Measurements from ENCODE around the gene CIZ1.
A peak's percentile ranks its signal among the peaks of the same experiment; 100 is the strongest.
"Not testable (repeated sequence)": the region's sequence is repeated elsewhere in the genome, so short reads cannot be mapped to it uniquely, and the experiment has no call there.

The CIZ1 gene

GRCh38 chr9:128144239-128145181, 46.9 kb downstream of the CIZ1 start:
- DNase-seq = no peak

GRCh38 chr9:128143525-128144238, 47.7 kb downstream of the CIZ1 start:
- DNase-seq = no peak

GRCh38 chr9:128142596-128142995, 48.8 kb downstream of the CIZ1 start:
- DNase-seq = no peak

GRCh38 chr9:128142061-128142460, 49.3 kb downstream of the CIZ1 start:
- no peak for DNase-seq

- no peak for DNase-seq
Measured at GRCh38 chr9:128141604-128142003, 49.8 kb downstream of the CIZ1 start.

- no peak for DNase-seq
Measured at GRCh38 chr9:128139621-128140020, 51.8 kb downstream of the CIZ1 start.

- DNase-seq = no peak
Measured at GRCh38 chr9:128138001-128138400, 53.4 kb downstream of the CIZ1 start.

GRCh38 chr9:128136816-128137793, 54.3 kb downstream of the CIZ1 start:
- no peak for DNase-seq

GRCh38 chr9:128135561-128135960, 55.8 kb downstream of the CIZ1 start:
- DNase-seq = not testable (repeated sequence)

- DNase-seq = not testable (repeated sequence)
Measured at GRCh38 chr9:128132139-128132538, 59.2 kb downstream of the CIZ1 start.

- not testable (repeated sequence) for DNase-seq
Measured at GRCh38 chr9:128131346-128131745, 60.0 kb downstream of the CIZ1 start.

GRCh38 chr9:128130651-128131050, 60.7 kb downstream of the CIZ1 start:
- not testable (repeated sequence) for DNase-seq

GRCh38 chr9:128129976-128130590, 61.3 kb downstream of the CIZ1 start:
- DNase-seq = peak; percentile 47

- no peak for DNase-seq
Measured at GRCh38 chr9:128128836-128129590, 62.4 kb downstream of the CIZ1 start.

GRCh38 chr9:128127990-128128835, 63.2 kb downstream of the CIZ1 start:
- DNase-seq = peak; percentile 82

- DNase-seq = peak; percentile 76
Measured at GRCh38 chr9:128127568-128127989, 63.8 kb downstream of the CIZ1 start, which contains the start of gene PTGES2. Gene PTGES2 (minus strand): TSS chr9:128127729. CDS start chr9:128127717, 12 bp downstream.

- DNase-seq = no peak
Measured at GRCh38 chr9:128125580-128126354, 65.6 kb downstream of the CIZ1 start.

- DNase-seq = peak; percentile 29
Measured at GRCh38 chr9:128124873-128125579, 66.3 kb downstream of the CIZ1 start.

- DNase-seq = no peak
Measured at GRCh38 chr9:128124451-128124850, 66.9 kb downstream of the CIZ1 start.

Measured in stimulated activated CD4-positive, alpha-beta T cell treated with anti-CD3 and anti-CD28 coated beads, Interleukin-12 subunit alpha, Interleukin-12 subunit beta, amount 100 ng/mL, for 4 hours (primary cell).